Endodermal cell (in vitro differentiated cells): ENCODE data around the gene ANGPTL4. TPM values are rescaled to one million over a fixed set of nuclear protein-coding genes. Genes with fewer than 3 reads are reported as not detected.
"Not testable (repeated sequence)": the region's sequence is repeated elsewhere in the genome, so short reads cannot be mapped to it uniquely, and the experiment has no call there.

ENCODE experiments used
- DNase-seq: peaks from one replicate; pipeline ENCODE4 v3.0.0-alpha.2; 2017
- H3K27ac ChIP-seq: 2 replicates; pipeline ENCODE4 v1.5.1; 2013; ENCODE audit warnings: mild to moderate bottlenecking, low read depth, low read length, moderate library complexity
- H3K27me3 ChIP-seq: 2 replicates; pipeline ENCODE4 v1.6.1; 2013; ENCODE audit warnings: mild to moderate bottlenecking, low read length, moderate library complexity; ENCODE audit not compliant: insufficient read depth, control insufficient read depth, poor library complexity, severe bottlenecking
- H3K36me3 ChIP-seq: 2 replicates; pipeline ENCODE4 v1.7.0; 2013; ENCODE audit warnings: mild to moderate bottlenecking, low read length, moderate library complexity; ENCODE audit not compliant: control insufficient read depth, insufficient read depth
- H3K4me1 ChIP-seq: one replicate; pipeline ENCODE4 v1.7.0; 2013; ENCODE audit warnings: low read length; ENCODE audit not compliant: control insufficient read depth, insufficient read depth
- H3K4me3 ChIP-seq: 2 replicates; pipeline ENCODE4 v1.5.1; 2013; ENCODE audit warnings: mild to moderate bottlenecking, low read length, moderate library complexity
- H3K9ac ChIP-seq: 2 replicates; pipeline ENCODE4 v1.6.1; 2013; ENCODE audit warnings: mild to moderate bottlenecking, low read length, moderate library complexity; ENCODE audit not compliant: poor library complexity, severe bottlenecking; ENCODE audit errors: extremely low read depth
- H3K9me3 ChIP-seq: 2 replicates; pipeline ENCODE4 v1.6.1; 2013; ENCODE audit warnings: mild to moderate bottlenecking, low read length, moderate library complexity; ENCODE audit not compliant: control insufficient read depth
- H3K27ac Mint-ChIP-seq: 2 replicates; pipeline ENCODE4 v1.8.0; 2020; ENCODE audit warnings: mixed read lengths
- H3K27me3 Mint-ChIP-seq: 2 replicates; pipeline ENCODE4 v1.8.0; 2021; ENCODE audit warnings: mild to moderate bottlenecking, mixed read lengths; ENCODE audit not compliant: insufficient read depth
- H3K36me3 Mint-ChIP-seq: 2 replicates; pipeline ENCODE4 v1.8.0; 2020; ENCODE audit warnings: low read depth, mixed read lengths
- H3K4me1 Mint-ChIP-seq: 2 replicates; pipeline ENCODE4 v1.8.0; 2020; ENCODE audit warnings: mixed read lengths
- H3K4me3 Mint-ChIP-seq: 2 replicates; pipeline ENCODE4 v1.8.0; 2020; ENCODE audit warnings: mild to moderate bottlenecking, moderate library complexity, mixed read lengths
- H3K9me3 Mint-ChIP-seq: 2 replicates; pipeline ENCODE4 v1.8.0; 2020; ENCODE audit warnings: mild to moderate bottlenecking, mixed read lengths
- WGBS, 2 experiments: methylation state at CpG; one replicate each; pipeline versions ENCODE4 v1.1.5 to v1.1.7; 2013; ENCODE audit warnings: missing lambda C conversion rate in 2 of 2, mixed read lengths in 1 of 2; ENCODE audit not compliant: insufficient coverage in 1 of 2, insufficient read length in 1 of 2; 5-methylcytosine and 5-hydroxymethylcytosine counted together
- total RNA-seq, 2 donors: library from RNA; stranded (reverse); fragmentation: NEBNext Ultra II Directional in 1 of 2; extraction: Animal tissue kit (Norgen Biotek cat#: 25700) in 1 of 2; gene quantifications; 2 replicates in 1 of 2; 3 replicates in 1 of 2; pipeline ENCODE4 v1.2.1, GENCODE V29; 2021
- TF ChIP-seq, protein P1 (sequence below): fragments of 200-600 bp; sonication (generic); conservative IDR thresholded peaks from 2 replicates; pipeline ENCODE4 v1.5.0; 2021; ENCODE audit warnings: antibody characterized with exemption, mild to moderate bottlenecking

ANGPTL4 gene
- total RNA-seq, 2 donors from 2014 or later: 10.9 to 13.2 TPM

DNA sequence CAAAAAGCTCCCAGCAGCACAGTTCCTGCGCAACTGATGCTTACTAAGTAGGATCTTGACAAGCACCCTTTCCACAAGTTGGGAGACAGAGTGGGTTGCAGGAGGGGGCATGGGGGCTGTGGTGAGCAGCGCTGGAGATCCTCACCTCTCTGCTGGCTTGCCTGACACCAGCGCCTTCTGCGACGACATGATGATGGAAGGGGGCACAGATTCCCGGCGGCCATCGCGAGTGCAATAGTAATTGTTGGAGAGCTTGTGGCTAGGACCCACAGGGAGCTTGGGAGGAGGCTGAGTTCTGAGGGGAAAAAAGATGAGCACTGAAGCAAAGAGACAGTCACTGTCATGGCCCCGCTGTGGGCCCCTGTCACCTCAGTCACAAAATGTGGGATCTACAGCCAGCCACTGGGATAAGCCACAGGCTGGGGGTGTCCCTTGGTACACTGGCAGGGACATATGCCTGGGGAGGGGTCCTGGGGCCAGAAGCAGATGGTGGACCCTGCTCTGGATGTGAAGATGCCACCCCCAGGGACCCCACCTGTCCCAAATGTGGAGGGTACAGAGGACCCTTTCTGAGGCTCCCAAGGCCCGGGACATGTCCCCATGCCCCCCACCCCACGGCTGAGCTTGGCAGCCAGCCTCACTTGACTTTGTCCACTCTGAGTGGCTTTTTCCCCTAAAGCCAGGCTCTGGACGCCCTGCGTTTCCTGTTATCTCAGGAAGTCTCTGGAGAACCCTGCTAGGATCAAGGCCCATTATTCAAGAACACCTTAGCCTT is 47.4 kb upstream of the ANGPTL4 start:
- Mint-ChIP-seq H3K27ac (peak overlapping the region; percentile 98), H3K27me3 (no peaks in the 10 kb centered on the region), H3K4me3 (no peak overlapping the region), H3K9me3 (no peaks in the 10 kb centered on the region), H3K36me3 (peaks cover 38% of the 10 kb centered on the region), H3K4me1 (peaks cover 30% of the 10 kb centered on the region)
- TF ChIP-seq, protein P1, sequence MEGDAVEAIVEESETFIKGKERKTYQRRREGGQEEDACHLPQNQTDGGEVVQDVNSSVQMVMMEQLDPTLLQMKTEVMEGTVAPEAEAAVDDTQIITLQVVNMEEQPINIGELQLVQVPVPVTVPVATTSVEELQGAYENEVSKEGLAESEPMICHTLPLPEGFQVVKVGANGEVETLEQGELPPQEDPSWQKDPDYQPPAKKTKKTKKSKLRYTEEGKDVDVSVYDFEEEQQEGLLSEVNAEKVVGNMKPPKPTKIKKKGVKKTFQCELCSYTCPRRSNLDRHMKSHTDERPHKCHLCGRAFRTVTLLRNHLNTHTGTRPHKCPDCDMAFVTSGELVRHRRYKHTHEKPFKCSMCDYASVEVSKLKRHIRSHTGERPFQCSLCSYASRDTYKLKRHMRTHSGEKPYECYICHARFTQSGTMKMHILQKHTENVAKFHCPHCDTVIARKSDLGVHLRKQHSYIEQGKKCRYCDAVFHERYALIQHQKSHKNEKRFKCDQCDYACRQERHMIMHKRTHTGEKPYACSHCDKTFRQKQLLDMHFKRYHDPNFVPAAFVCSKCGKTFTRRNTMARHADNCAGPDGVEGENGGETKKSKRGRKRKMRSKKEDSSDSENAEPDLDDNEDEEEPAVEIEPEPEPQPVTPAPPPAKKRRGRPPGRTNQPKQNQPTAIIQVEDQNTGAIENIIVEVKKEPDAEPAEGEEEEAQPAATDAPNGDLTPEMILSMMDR: no peak
- peaks cover 18% of the 10 kb centered on the region for H3K36me3 ChIP-seq
- 89 to 92% methylated on average over 10 to 14 of the region's 14 CpGs for WGBS, 2 experiments
- no peaks in the 10 kb centered on the region for H3K9me3 ChIP-seq
- no peak for DNase-seq
- H3K4me3 ChIP-seq: no peak overlapping the region
- no peak overlapping the region for H3K27ac ChIP-seq
- peaks cover 6% of the 10 kb centered on the region for H3K4me1 ChIP-seq
- H3K9ac ChIP-seq: peak overlapping the region; percentile 81
- no peaks in the 10 kb centered on the region for H3K27me3 ChIP-seq

DNA sequence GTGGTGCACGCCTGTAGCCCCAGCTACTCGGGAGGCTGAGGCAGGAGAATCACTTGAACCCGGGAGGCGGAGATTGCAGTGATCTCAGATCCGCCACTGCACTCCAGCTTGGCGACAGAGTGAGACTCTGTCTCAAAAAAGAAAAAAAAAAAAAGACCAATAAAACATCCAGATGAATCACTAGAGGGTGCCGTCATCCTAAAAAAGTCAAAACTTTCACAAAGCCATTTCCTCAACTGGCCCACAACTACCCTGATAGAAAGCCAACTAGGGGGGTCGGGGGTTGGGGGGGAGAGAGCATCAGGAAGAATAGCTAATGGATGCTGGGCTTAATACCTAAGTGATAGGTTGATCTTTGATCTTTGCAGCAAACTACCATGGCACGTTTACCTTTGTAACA is 45.1 kb upstream of the ANGPTL4 start:
- peaks cover 37% of the 10 kb centered on the region for H3K36me3 Mint-ChIP-seq
- not testable (repeated sequence) for H3K27me3 Mint-ChIP-seq, H3K9me3 ChIP-seq, H3K9ac ChIP-seq, H3K9me3 Mint-ChIP-seq, DNase-seq, H3K4me3 ChIP-seq, H3K4me3 Mint-ChIP-seq, H3K27me3 ChIP-seq, H3K27ac ChIP-seq
- 89 to 94% methylated on average over 7 to 8 of the region's 9 CpGs for WGBS, 2 experiments
- peaks cover 43% of the 10 kb centered on the region for H3K4me1 Mint-ChIP-seq
- H3K27ac Mint-ChIP-seq: peak overlapping the region; percentile 70
- H3K4me1 ChIP-seq: peaks cover 12% of the 10 kb centered on the region
- peaks cover 30% of the 10 kb centered on the region for H3K36me3 ChIP-seq

DNA sequence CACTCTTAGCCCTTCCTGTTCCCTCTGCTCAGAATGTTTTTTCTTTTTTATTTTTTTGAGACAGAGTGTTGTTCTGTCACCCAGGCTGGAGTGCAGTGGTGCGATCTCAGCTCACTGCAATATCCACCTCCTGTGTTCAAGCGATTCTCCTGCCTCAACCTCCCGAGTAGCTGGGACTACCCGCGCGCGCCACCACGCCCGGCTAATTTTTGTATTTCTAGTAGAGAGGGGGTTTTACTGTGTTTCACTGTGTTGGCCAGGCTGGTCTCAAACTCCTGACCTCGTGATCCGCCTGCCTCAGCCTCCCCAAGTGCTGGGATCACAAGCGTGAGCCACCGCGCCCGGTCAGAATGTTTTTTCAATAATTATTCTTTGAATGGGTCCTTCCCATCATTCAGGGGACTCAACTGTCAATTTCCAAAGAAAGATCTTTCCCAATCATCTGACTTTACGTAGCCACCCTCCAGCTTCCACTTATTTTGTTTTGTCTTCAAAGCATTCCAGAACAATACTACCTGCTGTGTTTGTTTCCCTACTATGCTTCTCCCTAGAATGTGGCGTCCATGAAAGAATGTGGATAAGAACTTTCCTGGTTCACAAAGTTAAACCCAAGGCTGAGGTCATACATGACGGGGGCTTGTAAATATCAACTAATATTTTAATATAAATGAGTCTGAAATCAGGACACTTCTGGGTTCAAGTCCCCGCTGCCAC is 44.0 kb upstream of the ANGPTL4 start:
- Mint-ChIP-seq H3K36me3 (peaks cover 31% of the 10 kb centered on the region), H3K4me1 (peaks cover 43% of the 10 kb centered on the region), H3K9me3 (no peaks in the 10 kb centered on the region), H3K4me3 (peak overlapping the region; percentile 92), H3K27ac (peak overlapping the region; percentile 100), H3K27me3 (no peaks in the 10 kb centered on the region)
- no peaks in the 10 kb centered on the region for H3K27me3 ChIP-seq
- H3K4me1 ChIP-seq: peaks cover 12% of the 10 kb centered on the region
- DNase-seq: no peak
- TF ChIP-seq, protein P1: no peak
- peak overlapping the region; percentile 83 for H3K27ac ChIP-seq
- H3K9ac ChIP-seq: peak overlapping the region; percentile 99
- peaks cover 30% of the 10 kb centered on the region for H3K36me3 ChIP-seq
- H3K4me3 ChIP-seq: peak overlapping the region; percentile 91
- no peaks in the 10 kb centered on the region for H3K9me3 ChIP-seq
- WGBS, 2 experiments: 65 to 76% methylated on average over 10 to 18 of the region's 19 CpGs
